SK-N-SH (cell line): ENCODE measurements around the gene CPPED1. TPM values are rescaled to one million over a fixed set of nuclear protein-coding genes. Genes with fewer than 3 reads are reported as not detected.

Experiments used
- CTCF ChIA-PET: fragments of 300-600, 350-600 bp; formaldehyde crosslinking; extraction: SDS; loops from one replicate; lab custom pipeline; 2021; lab: Yijun Ruan, JAX
- POLR2A ChIA-PET: fragments of 350-600 bp; sonication (Branson Sonifier 250); formaldehyde crosslinking; extraction: SDS; loops from one replicate; lab custom pipeline; 2020; ENCODE audit warnings: antibody characterized with exemption, inconsistent platforms; lab: Yijun Ruan, JAX
- DNase-seq: peaks from one replicate; pipeline ENCODE4 v3.0.0; 2012
- H2AFZ ChIP-seq: fragments of 200-600 bp; sonication (generic); 2 replicates; pipeline ENCODE4 v1.8.1; 2016; ENCODE audit warnings: antibody characterized with exemption, mild to moderate bottlenecking, low read depth
- H3F3A ChIP-seq: fragments of 200-600 bp; sonication (generic); replicated peaks from 2 replicates; pipeline ENCODE3; 2016; ENCODE audit warnings: antibody characterized with exemption, mild to moderate bottlenecking; ENCODE audit not compliant: insufficient read depth
- H3K27ac ChIP-seq, 2 experiments: fragments of 200-500 bp in 1 of 2; fragments of 200-600 bp in 1 of 2; sonication (Bioruptor generic) in 1 of 2; sonication (generic), shearing (Covaris generic) in 1 of 2; 2 replicates each; pipeline versions ENCODE4 v1.5.1 to v1.6.1; 2014 to 2016; ENCODE audit warnings: low read depth in 2 of 2, inconsistent platforms in 1 of 2, low read length in 1 of 2, mild to moderate bottlenecking in 1 of 2, mixed read lengths in 1 of 2
- H3K27me3 ChIP-seq: fragments of 200-600 bp; sonication (generic), shearing (Covaris generic); 2 replicates; pipeline ENCODE4 v1.6.1; 2016; ENCODE audit warnings: mixed run types; ENCODE audit not compliant: insufficient read depth
- H3K36me3 ChIP-seq, 2 experiments: fragments of 200-500 bp in 1 of 2; fragments of 200-600 bp in 1 of 2; sonication (Bioruptor generic) in 1 of 2; sonication (generic) in 1 of 2; replicated peaks in 1 of 2; 2 replicates each; pipeline versions ENCODE3 to v1.5.1; 2014 to 2016; ENCODE audit warnings: low read length in 1 of 2, mild to moderate bottlenecking in 1 of 2; ENCODE audit not compliant: insufficient read depth in 2 of 2, control insufficient read depth in 1 of 2
- H3K4me1 ChIP-seq, 2 experiments: fragments of 200-500 bp in 1 of 2; fragments of 200-600 bp in 1 of 2; sonication (Bioruptor generic) in 1 of 2; sonication (generic), shearing (Covaris generic) in 1 of 2; 2 replicates each; pipeline versions ENCODE4 v1.5.1 to v1.6.1; 2014 to 2016; ENCODE audit warnings: low read depth in 1 of 2, low read length in 1 of 2, mixed run types in 1 of 2; ENCODE audit not compliant: insufficient read depth in 2 of 2, control insufficient read depth in 1 of 2
- H3K4me2 ChIP-seq: fragments of 200-600 bp; sonication (generic), shearing (Covaris generic); 2 replicates; pipeline ENCODE4 v1.6.1; 2017; ENCODE audit warnings: mixed run types
- H3K4me3 ChIP-seq, 2 experiments: fragments of 200-500 bp in 1 of 2; fragments of 200-600 bp in 1 of 2; sonication (Bioruptor generic) in 1 of 2; sonication (generic), shearing (Covaris generic) in 1 of 2; 2 replicates each; pipeline versions ENCODE4 v1.5.1 to v1.8.1; 2014 to 2016; ENCODE audit warnings: low read depth in 2 of 2, inconsistent platforms in 1 of 2, low read length in 1 of 2, mild to moderate bottlenecking in 1 of 2, mixed read lengths in 1 of 2, moderate library complexity in 1 of 2
- H3K79me2 ChIP-seq: fragments of 200-600 bp; sonication (generic); 2 replicates; pipeline ENCODE4 v1.8.1; 2017; ENCODE audit warnings: mild to moderate bottlenecking; ENCODE audit not compliant: insufficient read depth
- H3K9ac ChIP-seq: fragments of 200-600 bp; sonication (generic); 2 replicates; pipeline ENCODE4 v1.6.1; 2017; ENCODE audit warnings: mixed run types
- H3K9me2 ChIP-seq: fragments of 200-600 bp; sonication (generic); 2 replicates; pipeline ENCODE4 v1.6.1; 2017; ENCODE audit warnings: mixed run types
- H3K9me3 ChIP-seq: fragments of 200-600 bp; sonication (generic); 2 replicates; pipeline ENCODE4 v1.6.1; 2017; ENCODE audit warnings: mixed run types, mild to moderate bottlenecking, moderate library complexity
- H4K20me1 ChIP-seq: fragments of 200-600 bp; sonication (generic); 2 replicates; pipeline ENCODE4 v1.6.1; 2017; ENCODE audit warnings: mild to moderate bottlenecking, mixed run types; ENCODE audit not compliant: insufficient read depth
- ELF1 ChIP-seq: IDR thresholded peaks from 2 replicates; pipeline ENCODE4 v1.4.0; 2012
- EP300 ChIP-seq, 2 experiments: IDR thresholded peaks; 2 replicates each; pipeline versions ENCODE4 v1.4.0 to v1.6.1; 2012; ENCODE audit warnings: borderline replicate concordance in 1 of 2, low read depth in 1 of 2, low read length in 1 of 2
- FOSL2 ChIP-seq: IDR thresholded peaks from 2 replicates; pipeline ENCODE4 v1.4.0; 2012; ENCODE audit warnings: low read depth, mild to moderate bottlenecking, moderate library complexity, borderline replicate concordance
- FOXJ3 ChIP-seq: sonication (generic); formaldehyde crosslinking; IDR thresholded peaks from 2 replicates; pipeline ENCODE4 v1.5.1; 2020; ENCODE audit warnings: mild to moderate bottlenecking, missing genetic modification reagents
- GABPA ChIP-seq: IDR thresholded peaks from 2 replicates; pipeline ENCODE4 v1.4.0; 2012; ENCODE audit warnings: low read depth, mild to moderate bottlenecking
- GATA2 ChIP-seq: sonication (generic); formaldehyde crosslinking; IDR thresholded peaks from 2 replicates; pipeline ENCODE4 v1.5.0; 2020; ENCODE audit warnings: mild to moderate bottlenecking, missing genetic modification reagents
- JUND ChIP-seq: IDR thresholded peaks from 2 replicates; pipeline ENCODE4 v1.4.0; 2012
- MEF2A ChIP-seq: IDR thresholded peaks from 2 replicates; pipeline ENCODE4 v1.4.0; 2012; ENCODE audit warnings: low read depth, borderline replicate concordance
- NFIC ChIP-seq: IDR thresholded peaks from 2 replicates; pipeline ENCODE4 v1.4.0; 2012; ENCODE audit warnings: borderline replicate concordance
- RAD21 ChIP-seq: IDR thresholded peaks from 2 replicates; pipeline ENCODE4 v1.6.1; 2012; ENCODE audit warnings: mild to moderate bottlenecking, low read length
- RCOR1 ChIP-seq: fragments of 150-350 bp; IDR thresholded peaks from 2 replicates; pipeline ENCODE4 v1.6.1; 2017; ENCODE audit warnings: antibody characterized with exemption, low read length
- RFX5 ChIP-seq: IDR thresholded peaks from 2 replicates; pipeline ENCODE4 v1.6.1; 2012; ENCODE audit warnings: mild to moderate bottlenecking, improper control_type of control experiment, low read length
- RXRA ChIP-seq: IDR thresholded peaks from 2 replicates; pipeline ENCODE4 v1.4.0; 2012; ENCODE audit warnings: low read depth, mild to moderate bottlenecking, borderline replicate concordance
- SMC3 ChIP-seq: IDR thresholded peaks from 2 replicates; pipeline ENCODE4 v1.6.1; 2012; ENCODE audit warnings: low read depth, low read length, improper control_type of control experiment
- TCF12 ChIP-seq: IDR thresholded peaks from 2 replicates; pipeline ENCODE4 v1.4.0; 2012
- TEAD4 ChIP-seq: IDR thresholded peaks from 2 replicates; pipeline ENCODE4 v1.4.0; 2012; ENCODE audit warnings: mild to moderate bottlenecking, borderline replicate concordance; ENCODE audit not compliant: insufficient read depth
- WGBS: methylation state at CpG from one replicate; pipeline ENCODE4 v1.1.6; 2017; ENCODE audit warnings: low lambda C conversion rate; 5-methylcytosine and 5-hydroxymethylcytosine counted together
- polyA plus RNA-seq, 3 experiments: library from polyadenylated mRNA; depleted of rRNA; stranded (reverse); fragments of >200 nt; gene quantifications; 2 replicates each; pipeline ENCODE4 v1.2.3, GENCODE V29; 2012
- TF ChIP-seq, protein P1 (sequence below): fragments of 150-350 bp; IDR thresholded peaks from 2 replicates; pipeline ENCODE4 v1.6.1; 2017; ENCODE audit warnings: antibody characterized with exemption, low read length, low read depth, borderline replicate concordance
- TF ChIP-seq, protein P2 (sequence below): IDR thresholded peaks from 2 replicates; pipeline ENCODE4; 2012
- TF ChIP-seq, protein P3 (sequence below): IDR thresholded peaks from 2 replicates; pipeline ENCODE4 v1.4.0; 2012; ENCODE audit warnings: low read depth, borderline replicate concordance
- TF ChIP-seq, protein P4 (sequence below): IDR thresholded peaks from 2 replicates; pipeline ENCODE4 v1.6.1; 2012; ENCODE audit warnings: mild to moderate bottlenecking, low read depth, low read length, moderate library complexity
- TF ChIP-seq, protein P5 (sequence below): fragments of 150-350 bp; IDR thresholded peaks from 2 replicates; pipeline ENCODE4 v1.6.1; 2016; ENCODE audit warnings: mild to moderate bottlenecking, low read depth, low read length

CPPED1 gene
- polyA plus RNA-seq, 1 of the 3 experiments (the other 2 are of a cell fraction): 11.9 TPM

DNA sequence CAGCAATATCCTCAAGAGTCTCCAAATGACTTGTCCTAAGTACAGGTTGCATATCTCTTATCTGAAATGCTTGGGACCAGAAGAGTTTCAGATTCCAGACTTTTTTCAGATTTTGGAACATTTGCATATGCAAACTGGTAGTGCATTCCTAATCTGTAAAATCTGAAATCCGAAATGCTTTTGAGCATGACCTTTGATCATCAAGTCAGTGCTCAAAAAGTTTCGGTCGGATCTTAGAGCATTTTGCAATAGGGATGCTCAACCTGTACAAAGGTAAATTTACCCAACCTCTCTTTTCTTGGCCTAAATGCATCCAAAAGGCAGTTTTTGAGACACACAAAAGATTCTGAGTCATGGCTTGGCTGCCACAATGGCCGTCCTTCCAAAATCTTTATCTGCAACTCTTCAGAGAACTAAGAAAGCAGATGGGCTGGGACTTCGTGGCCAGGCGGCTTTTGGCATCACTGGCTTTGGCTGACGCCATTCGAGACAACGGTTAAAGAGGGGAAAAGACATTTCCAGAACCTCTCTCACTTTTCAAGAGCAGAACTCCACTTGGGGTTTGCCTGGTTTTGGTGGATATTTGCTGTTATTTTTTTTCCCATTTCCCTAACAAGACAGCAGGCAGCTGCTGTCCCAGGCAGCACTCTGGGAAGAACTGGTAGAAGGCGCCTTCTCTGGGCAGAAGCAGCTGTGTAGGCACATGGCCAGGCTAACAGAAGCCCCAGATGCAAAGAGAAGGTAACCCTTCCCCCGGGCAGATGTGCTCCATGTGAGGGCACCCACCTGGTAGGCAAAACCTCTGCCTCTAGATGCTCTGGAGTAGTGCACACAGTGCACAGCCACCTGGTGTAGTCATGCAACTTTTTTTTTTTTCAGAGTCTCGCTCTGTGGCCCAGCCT is 8.9 kb downstream of the CPPED1 start (continued):
- TF ChIP-seq, protein P1, sequence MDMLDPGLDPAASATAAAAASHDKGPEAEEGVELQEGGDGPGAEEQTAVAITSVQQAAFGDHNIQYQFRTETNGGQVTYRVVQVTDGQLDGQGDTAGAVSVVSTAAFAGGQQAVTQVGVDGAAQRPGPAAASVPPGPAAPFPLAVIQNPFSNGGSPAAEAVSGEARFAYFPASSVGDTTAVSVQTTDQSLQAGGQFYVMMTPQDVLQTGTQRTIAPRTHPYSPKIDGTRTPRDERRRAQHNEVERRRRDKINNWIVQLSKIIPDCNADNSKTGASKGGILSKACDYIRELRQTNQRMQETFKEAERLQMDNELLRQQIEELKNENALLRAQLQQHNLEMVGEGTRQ: no peak
- TF ChIP-seq ELF1 (no peak), GATA2 (CRISPR knock-in tag) (no peak), MEF2A (no peak), GABPA (no peak), JUND (no peak), FOSL2 (no peak), TEAD4 (no peak), RCOR1 (no peak)
- TF ChIP-seq, protein P2, sequence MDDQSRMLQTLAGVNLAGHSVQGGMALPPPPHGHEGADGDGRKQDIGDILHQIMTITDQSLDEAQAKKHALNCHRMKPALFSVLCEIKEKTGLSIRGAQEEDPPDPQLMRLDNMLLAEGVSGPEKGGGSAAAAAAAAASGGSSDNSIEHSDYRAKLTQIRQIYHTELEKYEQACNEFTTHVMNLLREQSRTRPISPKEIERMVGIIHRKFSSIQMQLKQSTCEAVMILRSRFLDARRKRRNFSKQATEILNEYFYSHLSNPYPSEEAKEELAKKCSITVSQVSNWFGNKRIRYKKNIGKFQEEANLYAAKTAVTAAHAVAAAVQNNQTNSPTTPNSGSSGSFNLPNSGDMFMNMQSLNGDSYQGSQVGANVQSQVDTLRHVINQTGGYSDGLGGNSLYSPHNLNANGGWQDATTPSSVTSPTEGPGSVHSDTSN: no peak
- TF ChIP-seq, protein P3, sequence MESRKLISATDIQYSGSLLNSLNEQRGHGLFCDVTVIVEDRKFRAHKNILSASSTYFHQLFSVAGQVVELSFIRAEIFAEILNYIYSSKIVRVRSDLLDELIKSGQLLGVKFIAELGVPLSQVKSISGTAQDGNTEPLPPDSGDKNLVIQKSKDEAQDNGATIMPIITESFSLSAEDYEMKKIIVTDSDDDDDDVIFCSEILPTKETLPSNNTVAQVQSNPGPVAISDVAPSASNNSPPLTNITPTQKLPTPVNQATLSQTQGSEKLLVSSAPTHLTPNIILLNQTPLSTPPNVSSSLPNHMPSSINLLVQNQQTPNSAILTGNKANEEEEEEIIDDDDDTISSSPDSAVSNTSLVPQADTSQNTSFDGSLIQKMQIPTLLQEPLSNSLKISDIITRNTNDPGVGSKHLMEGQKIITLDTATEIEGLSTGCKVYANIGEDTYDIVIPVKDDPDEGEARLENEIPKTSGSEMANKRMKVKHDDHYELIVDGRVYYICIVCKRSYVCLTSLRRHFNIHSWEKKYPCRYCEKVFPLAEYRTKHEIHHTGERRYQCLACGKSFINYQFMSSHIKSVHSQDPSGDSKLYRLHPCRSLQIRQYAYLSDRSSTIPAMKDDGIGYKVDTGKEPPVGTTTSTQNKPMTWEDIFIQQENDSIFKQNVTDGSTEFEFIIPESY: no peak

DNA sequence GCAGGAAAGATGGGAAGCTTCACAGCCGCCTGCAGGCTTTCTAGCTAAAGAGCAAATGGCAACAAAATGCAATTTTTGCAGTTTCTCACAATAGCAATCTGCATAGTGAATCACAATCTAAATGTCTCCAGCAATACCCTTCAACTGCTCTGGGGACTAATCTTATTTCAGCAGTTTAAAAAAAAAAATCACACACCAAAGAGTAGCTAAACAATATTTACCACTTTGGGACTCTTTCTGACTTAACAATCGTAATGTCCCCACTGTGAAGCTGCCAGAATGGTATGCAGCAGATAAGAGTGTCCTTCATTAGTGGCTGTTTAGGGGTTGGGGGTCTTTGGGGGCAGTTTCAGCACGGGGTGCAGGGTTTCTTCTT is 9.8 kb downstream of the CPPED1 start:
- Histone ChIP-seq H4K20me1 (no peaks in the 10 kb centered on the region), H2AFZ (no peak overlapping the region), H3K4me2 (no peak overlapping the region), H3K27ac (peak overlapping the region in 1 of 2 experiments; percentile 23; a peak in 1 of 4 replicates), H3K4me3 (no peak overlapping the region), H3K79me2 (peaks cover 95% of the 10 kb centered on the region), H3K9me3 (no peaks in the 10 kb centered on the region), H3K9ac (no peak overlapping the region), H3F3A (no peaks in the 10 kb centered on the region), H3K36me3 (peaks cover 0 to 19% of the 10 kb centered on the region in 2 experiments)
- TF ChIP-seq RAD21 (no peak), GABPA (no peak), SMC3 (no peak), EP300 (IDR thresholded peaks at IDR 0.05; ENCODE audit: borderline replicate concordance in 1 of 2, low read depth in 1 of 2, low read length in 1 of 2) (no peak), GATA2 (CRISPR knock-in tag) (no peak), JUND (no peak), FOSL2 (no peak), RFX5 (no peak), TCF12 (no peak), NFIC (no peak), RXRA (no peak), ELF1 (no peak), FOXJ3 (CRISPR knock-in tag) (no peak)
- TF ChIP-seq, protein P4, sequence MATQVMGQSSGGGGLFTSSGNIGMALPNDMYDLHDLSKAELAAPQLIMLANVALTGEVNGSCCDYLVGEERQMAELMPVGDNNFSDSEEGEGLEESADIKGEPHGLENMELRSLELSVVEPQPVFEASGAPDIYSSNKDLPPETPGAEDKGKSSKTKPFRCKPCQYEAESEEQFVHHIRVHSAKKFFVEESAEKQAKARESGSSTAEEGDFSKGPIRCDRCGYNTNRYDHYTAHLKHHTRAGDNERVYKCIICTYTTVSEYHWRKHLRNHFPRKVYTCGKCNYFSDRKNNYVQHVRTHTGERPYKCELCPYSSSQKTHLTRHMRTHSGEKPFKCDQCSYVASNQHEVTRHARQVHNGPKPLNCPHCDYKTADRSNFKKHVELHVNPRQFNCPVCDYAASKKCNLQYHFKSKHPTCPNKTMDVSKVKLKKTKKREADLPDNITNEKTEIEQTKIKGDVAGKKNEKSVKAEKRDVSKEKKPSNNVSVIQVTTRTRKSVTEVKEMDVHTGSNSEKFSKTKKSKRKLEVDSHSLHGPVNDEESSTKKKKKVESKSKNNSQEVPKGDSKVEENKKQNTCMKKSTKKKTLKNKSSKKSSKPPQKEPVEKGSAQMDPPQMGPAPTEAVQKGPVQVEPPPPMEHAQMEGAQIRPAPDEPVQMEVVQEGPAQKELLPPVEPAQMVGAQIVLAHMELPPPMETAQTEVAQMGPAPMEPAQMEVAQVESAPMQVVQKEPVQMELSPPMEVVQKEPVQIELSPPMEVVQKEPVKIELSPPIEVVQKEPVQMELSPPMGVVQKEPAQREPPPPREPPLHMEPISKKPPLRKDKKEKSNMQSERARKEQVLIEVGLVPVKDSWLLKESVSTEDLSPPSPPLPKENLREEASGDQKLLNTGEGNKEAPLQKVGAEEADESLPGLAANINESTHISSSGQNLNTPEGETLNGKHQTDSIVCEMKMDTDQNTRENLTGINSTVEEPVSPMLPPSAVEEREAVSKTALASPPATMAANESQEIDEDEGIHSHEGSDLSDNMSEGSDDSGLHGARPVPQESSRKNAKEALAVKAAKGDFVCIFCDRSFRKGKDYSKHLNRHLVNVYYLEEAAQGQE: no peak
- TF ChIP-seq, protein P5, sequence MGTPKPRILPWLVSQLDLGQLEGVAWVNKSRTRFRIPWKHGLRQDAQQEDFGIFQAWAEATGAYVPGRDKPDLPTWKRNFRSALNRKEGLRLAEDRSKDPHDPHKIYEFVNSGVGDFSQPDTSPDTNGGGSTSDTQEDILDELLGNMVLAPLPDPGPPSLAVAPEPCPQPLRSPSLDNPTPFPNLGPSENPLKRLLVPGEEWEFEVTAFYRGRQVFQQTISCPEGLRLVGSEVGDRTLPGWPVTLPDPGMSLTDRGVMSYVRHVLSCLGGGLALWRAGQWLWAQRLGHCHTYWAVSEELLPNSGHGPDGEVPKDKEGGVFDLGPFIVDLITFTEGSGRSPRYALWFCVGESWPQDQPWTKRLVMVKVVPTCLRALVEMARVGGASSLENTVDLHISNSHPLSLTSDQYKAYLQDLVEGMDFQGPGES: no peak
- TF ChIP-seq, all 33 proteins: peak for 0
- Histone ChIP-seq H3K27me3 (no peaks in the 10 kb centered on the region), H3K9me2 (no peaks in the 10 kb centered on the region), H3K4me1 (peaks cover 0 to 18% of the 10 kb centered on the region in 2 experiments; a peak in 1 of 4 replicates)
- 85% methylated on average over 3 of the region's 3 CpGs for WGBS
- POLR2A ChIA-PET: no interaction called here
- no peak for DNase-seq
- CTCF ChIA-PET: interaction anchor here (0.6 to 1.8 kb wide), 4 partner anchors 11 to 565 kb away, joined by 3 to 4 read pairs (median 4); no protein-coding TSS in a partner anchor
